Smooth muscle cell (in vitro differentiated cells): ENCODE results near the gene PEX12. TPM values are rescaled to one million over a fixed set of nuclear protein-coding genes. Genes with fewer than 3 reads are reported as not detected.
A peak's percentile ranks its signal among the peaks of the same experiment; 100 is the strongest.

Experiments used
- DNase-seq: peaks from one replicate; lab custom pipeline; 2025; ENCODE audit not compliant: unreplicated experiment; lab: John Stamatoyannopoulos, UW
- H2AFZ ChIP-seq: fragments of 200-600 bp; sonication (generic); 2 replicates; pipeline ENCODE4 v1.6.0; 2016; ENCODE audit warnings: antibody characterized with exemption, low read depth, mild to moderate bottlenecking
- H3F3A ChIP-seq: fragments of 200-600 bp; sonication (generic); 2 replicates; pipeline ENCODE4 v1.6.0; 2017; ENCODE audit warnings: antibody characterized with exemption, low read depth
- H3K27ac ChIP-seq: fragments of 200-600 bp; sonication (generic); 2 replicates; pipeline ENCODE4 v1.5.1; 2016; ENCODE audit warnings: low read depth, mild to moderate bottlenecking
- H3K27me3 ChIP-seq: fragments of 200-600 bp; sonication (generic); 2 replicates; pipeline ENCODE4 v1.6.1; 2016; ENCODE audit warnings: low read depth, mild to moderate bottlenecking
- H3K36me3 ChIP-seq: fragments of 200-600 bp; sonication (generic); 2 replicates; pipeline ENCODE4 v1.5.1; 2016; ENCODE audit warnings: low read depth
- H3K4me1 ChIP-seq: fragments of 200-600 bp; sonication (generic); 2 replicates; pipeline ENCODE4 v1.5.1; 2016; ENCODE audit warnings: low read depth
- H3K4me2 ChIP-seq: fragments of 200-600 bp; sonication (generic); 2 replicates; pipeline ENCODE4 v1.6.0; 2016; ENCODE audit warnings: mild to moderate bottlenecking
- H3K4me3 ChIP-seq: fragments of 200-600 bp; sonication (generic); 2 replicates; pipeline ENCODE4 v1.5.1; 2016; ENCODE audit warnings: mild to moderate bottlenecking
- H3K79me2 ChIP-seq: fragments of 200-600 bp; sonication (generic); 2 replicates; pipeline ENCODE4 v1.6.0; 2016; ENCODE audit warnings: low read depth, mild to moderate bottlenecking
- H3K9ac ChIP-seq: fragments of 200-600 bp; sonication (generic); 2 replicates; pipeline ENCODE4 v1.6.0; 2016; ENCODE audit warnings: low read depth
- H3K9me3 ChIP-seq: fragments of 200-600 bp; sonication (generic); replicated peaks from 2 replicates; pipeline ENCODE4 v1.5.1; 2016; ENCODE audit warnings: low read depth
- H4K20me1 ChIP-seq: fragments of 200-600 bp; sonication (generic); 2 replicates; pipeline ENCODE4 v1.6.0; 2016; ENCODE audit warnings: low read depth
- CTCF ChIP-seq: fragments of 200-600 bp; sonication (generic); IDR thresholded peaks from 2 replicates; pipeline ENCODE4 v1.5.1; 2017; ENCODE audit warnings: borderline replicate concordance, mild to moderate bottlenecking, antibody characterized with exemption; ENCODE audit not compliant: insufficient read depth, poor library complexity, severe bottlenecking
- WGBS: methylation state at CpG from one replicate; pipeline ENCODE4 v1.1.7; 2016; ENCODE audit warnings: low lambda C conversion rate; 5-methylcytosine and 5-hydroxymethylcytosine counted together
- polyA plus RNA-seq: library from polyadenylated mRNA; unstranded; fragments of >200 nt; fragmentation: Nextera tagmentation; extraction: Ambion mirVana; gene quantifications from 2 replicates; pipeline ENCODE4 v1.2.1, GENCODE V29; 2016
- total RNA-seq: library from RNA; depleted of rRNA; stranded (reverse); fragments of >200 nt; gene quantifications from 2 replicates; pipeline ENCODE4 v1.2.3, GENCODE V29; 2014

The PEX12 gene
- 8.6 and 10.2 TPM in 2 replicates for total RNA-seq
- 2.8 and 3.5 TPM in 2 replicates for polyA plus RNA-seq

- Histone ChIP-seq H3F3A (peaks cover 11% of the 10 kb centered on the region), H2AFZ (peak within 1 kb of the TSS; percentile 88), H3K9ac (peak within 1 kb of the TSS; percentile 57), H3K27me3 (no peaks in the 10 kb centered on the region), H3K9me3 (no peaks in the 10 kb centered on the region), H3K27ac (peak within 1 kb of the TSS; percentile 56), H3K4me2 (peak within 1 kb of the TSS; percentile 96), H3K4me1 (peaks cover 7% of the 10 kb centered on the region), H4K20me1 (no peaks in the 10 kb centered on the region), H3K79me2 (no peaks in the 10 kb centered on the region), H3K4me3 (peak within 1 kb of the TSS; percentile 68), H3K36me3 (no peaks in the 10 kb centered on the region)
- TF ChIP-seq CTCF, result no peak
- peak; percentile 27 for DNase-seq
- under 1% methylated on average over 45 of the region's 45 CpGs for WGBS
These were observed at the start of gene PEX12 for GRCh38 chr17:35578197-35578928. TSS of gene PEX12 (minus strand) at chr17:35578571. CDS start at chr17:35578021, 550 bp downstream.

- Histone ChIP-seq H3K9ac (no peak overlapping the region), H2AFZ (no peak overlapping the region), H3K4me1 (no peaks in the 10 kb centered on the region), H3K4me2 (no peak overlapping the region), H3K27ac (no peak overlapping the region), H3K9me3 (no peaks in the 10 kb centered on the region), H3K27me3 (no peaks in the 10 kb centered on the region), H3F3A (no peaks in the 10 kb centered on the region), H3K36me3 (peaks cover 14% of the 10 kb centered on the region), H3K4me3 (no peak overlapping the region), H4K20me1 (peaks cover 24% of the 10 kb centered on the region), H3K79me2 (peaks cover under 1% of the 10 kb centered on the region)
- no peak for DNase-seq
- no peak for TF ChIP-seq CTCF
- WGBS, result 97% methylated on average over 4 of the region's 4 CpGs
These were observed 49.0 kb upstream of the PEX12 start for GRCh38 chr17:35627417-35627816.

GRCh38 chr17:35621768-35622167 lies 43.4 kb upstream of the PEX12 start:
- peaks cover 14% of the 10 kb centered on the region for H3K36me3 ChIP-seq
- no peak overlapping the region for H3K4me2 ChIP-seq
- H3K9ac ChIP-seq, result no peak overlapping the region
- H3K9me3 ChIP-seq, result no peaks in the 10 kb centered on the region
- TF ChIP-seq CTCF, result no peak
- H4K20me1 ChIP-seq, result peaks cover 40% of the 10 kb centered on the region
- H3K27me3 ChIP-seq, result no peaks in the 10 kb centered on the region
- no peaks in the 10 kb centered on the region for H3F3A ChIP-seq
- H3K4me1 ChIP-seq, result no peaks in the 10 kb centered on the region
- no peak overlapping the region for H3K4me3 ChIP-seq
- H2AFZ ChIP-seq, result no peak overlapping the region
- H3K79me2 ChIP-seq, result peaks cover 9% of the 10 kb centered on the region
- H3K27ac ChIP-seq, result no peak overlapping the region
- DNase-seq, result no peak
- 88% methylated on average over 1 of the region's 1 CpG for WGBS

GRCh38 chr17:35618628-35619027 lies 40.3 kb upstream of the PEX12 start:
- no peaks in the 10 kb centered on the region for H3K4me1 ChIP-seq
- H3K4me3 ChIP-seq, result no peak overlapping the region
- H3K36me3 ChIP-seq, result no peaks in the 10 kb centered on the region
- TF ChIP-seq CTCF, result no peak
- H3F3A ChIP-seq, result no peaks in the 10 kb centered on the region
- no peak overlapping the region for H3K27ac ChIP-seq
- H3K4me2 ChIP-seq, result no peak overlapping the region
- H3K9me3 ChIP-seq, result no peaks in the 10 kb centered on the region
- H3K27me3 ChIP-seq, result no peaks in the 10 kb centered on the region
- H4K20me1 ChIP-seq, result peaks cover 55% of the 10 kb centered on the region
- H3K9ac ChIP-seq, result no peak overlapping the region
- DNase-seq, result no peak
- H3K79me2 ChIP-seq, result peaks cover 12% of the 10 kb centered on the region
- no peak overlapping the region for H2AFZ ChIP-seq
